Ectodermal cell (in vitro differentiated cells): Measurements from ENCODE around the gene SLC22A14.

Experiments
- H3K27ac ChIP-seq: 2 replicates; pipeline ENCODE4 v1.7.0; 2013; ENCODE audit warnings: mild to moderate bottlenecking, low read depth, low read length; ENCODE audit not compliant: insufficient read depth, poor library complexity, severe bottlenecking
- H3K27me3 ChIP-seq: 2 replicates; pipeline ENCODE4 v1.7.0; 2013; ENCODE audit warnings: mild to moderate bottlenecking, low read length; ENCODE audit not compliant: insufficient read depth, control insufficient read depth, poor library complexity, severe bottlenecking
- H3K36me3 ChIP-seq: one replicate; pipeline ENCODE4 v1.7.0; 2013; ENCODE audit warnings: low read length; ENCODE audit not compliant: control insufficient read depth, insufficient read depth
- H3K4me1 ChIP-seq: one replicate; pipeline ENCODE4 v1.7.0; 2013; ENCODE audit warnings: low read length; ENCODE audit not compliant: control insufficient read depth, insufficient read depth
- H3K4me3 ChIP-seq: 2 replicates; pipeline ENCODE4 v1.7.0; 2013; ENCODE audit warnings: low read depth, low read length, control low read depth; ENCODE audit not compliant: insufficient read depth
- H3K9me3 ChIP-seq: 2 replicates; pipeline ENCODE4 v1.7.0; 2013; ENCODE audit warnings: mild to moderate bottlenecking, low read length, moderate library complexity; ENCODE audit not compliant: control insufficient read depth
- WGBS, 2 experiments: methylation state at CpG; one replicate each; pipeline ENCODE4 v1.1.7; 2013; ENCODE audit warnings: missing lambda C conversion rate in 2 of 2; 5-methylcytosine and 5-hydroxymethylcytosine counted together

The SLC22A14 gene

DNA sequence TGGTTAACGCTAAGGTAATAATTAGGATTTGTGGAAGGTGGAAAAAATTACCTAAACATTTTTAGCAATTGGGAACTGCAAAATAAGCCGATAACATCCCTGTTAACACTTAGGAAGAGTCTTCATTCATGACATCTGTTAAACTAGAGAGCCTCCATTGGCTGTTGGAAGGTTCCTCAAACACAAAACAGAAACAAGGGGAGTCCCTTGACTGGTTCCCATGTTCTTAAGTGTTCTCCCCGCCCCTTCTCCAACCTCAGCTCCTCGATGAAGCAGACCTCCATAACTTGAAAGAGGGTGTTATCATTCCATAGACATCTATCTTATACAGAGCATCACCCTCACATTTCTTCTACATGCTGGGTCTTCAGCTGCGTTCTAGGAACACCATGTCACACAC is 14.0 kb upstream of the SLC22A14 start:
- Histone ChIP-seq H3K4me3 (no peak overlapping the region), H3K36me3 (no peaks in the 10 kb centered on the region), H3K4me1 (no peaks in the 10 kb centered on the region), H3K27me3 (no peaks in the 10 kb centered on the region), H3K9me3 (no peaks in the 10 kb centered on the region), H3K27ac (no peak overlapping the region)
- WGBS, 2 experiments = 81 to 93% methylated on average over 5 of the region's 5 CpGs

DNA sequence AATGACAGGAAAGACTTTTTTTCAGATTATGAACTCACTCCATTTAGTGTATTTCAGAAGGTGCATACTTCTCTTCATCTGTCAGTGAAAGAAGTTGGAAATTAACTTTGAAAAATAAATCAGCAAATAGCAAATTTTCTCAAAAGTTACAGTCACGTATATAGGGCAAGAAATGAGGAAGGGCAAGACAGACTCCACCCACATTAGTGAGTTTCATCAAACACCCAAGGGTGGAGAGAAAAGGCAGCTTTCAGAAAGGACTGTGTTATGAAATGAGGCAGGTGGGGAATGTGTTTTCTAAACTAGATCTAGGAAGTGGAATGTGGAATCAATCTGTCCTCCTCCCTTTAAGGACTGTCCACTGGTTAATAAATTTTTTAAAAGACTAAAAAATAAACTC is 13.6 kb upstream of the SLC22A14 start:
- Histone ChIP-seq H3K27me3 (no peaks in the 10 kb centered on the region), H3K27ac (no peak overlapping the region), H3K36me3 (no peaks in the 10 kb centered on the region), H3K9me3 (no peaks in the 10 kb centered on the region), H3K4me3 (no peak overlapping the region), H3K4me1 (no peaks in the 10 kb centered on the region)
- WGBS, 2 experiments = 80 to 94% methylated on average over 1 of the region's 1 CpG

DNA sequence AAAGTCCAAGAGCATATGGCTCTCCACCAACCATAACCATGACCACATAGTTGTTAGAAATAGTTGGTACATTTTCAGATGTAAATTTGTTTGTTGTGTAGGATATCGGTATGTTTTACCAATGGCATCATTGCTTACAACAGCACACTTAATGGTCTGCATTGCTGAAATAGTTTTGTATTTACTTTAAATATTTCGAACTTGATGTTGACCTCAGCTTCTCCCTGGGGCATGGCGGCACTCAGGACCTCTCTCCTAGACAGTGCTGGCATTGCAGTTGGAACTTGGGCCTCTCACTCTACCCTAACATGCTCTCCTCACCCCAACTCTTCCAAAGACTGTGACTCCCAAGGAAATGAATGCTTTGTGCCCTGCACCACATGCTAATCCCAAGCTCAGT is 11.5 kb upstream of the SLC22A14 start:
- Histone ChIP-seq H3K4me3 (no peak overlapping the region), H3K27ac (no peak overlapping the region), H3K9me3 (no peaks in the 10 kb centered on the region), H3K4me1 (no peaks in the 10 kb centered on the region), H3K27me3 (no peaks in the 10 kb centered on the region), H3K36me3 (no peaks in the 10 kb centered on the region)
- WGBS, 2 experiments = 85 to 94% methylated on average over 2 to 3 of the region's 3 CpGs

DNA sequence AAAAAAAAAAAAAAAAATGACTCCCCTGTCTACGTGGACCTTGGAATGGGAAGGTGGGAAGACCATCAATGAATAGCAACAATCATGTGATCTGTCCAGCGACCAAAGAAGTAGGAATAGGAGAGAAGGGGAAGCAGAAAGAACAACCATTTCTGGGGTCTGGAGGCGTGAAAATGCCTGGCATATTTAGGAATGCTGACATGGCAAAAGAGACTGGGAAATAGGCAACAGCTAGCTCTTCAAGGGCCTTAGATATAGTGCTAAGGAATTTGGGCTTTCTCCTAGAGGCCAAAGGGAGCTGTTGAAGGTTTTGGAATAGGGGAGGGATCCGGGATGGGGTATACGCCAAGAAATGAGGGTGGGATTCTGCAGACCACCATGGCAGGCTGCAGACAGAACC is 10.5 kb upstream of the SLC22A14 start:
- Histone ChIP-seq H3K9me3 (no peaks in the 10 kb centered on the region), H3K36me3 (no peaks in the 10 kb centered on the region), H3K4me3 (no peak overlapping the region), H3K4me1 (no peaks in the 10 kb centered on the region), H3K27ac (no peak overlapping the region), H3K27me3 (no peaks in the 10 kb centered on the region)
- WGBS, 2 experiments = 94 to 95% methylated on average over 5 of the region's 5 CpGs

DNA sequence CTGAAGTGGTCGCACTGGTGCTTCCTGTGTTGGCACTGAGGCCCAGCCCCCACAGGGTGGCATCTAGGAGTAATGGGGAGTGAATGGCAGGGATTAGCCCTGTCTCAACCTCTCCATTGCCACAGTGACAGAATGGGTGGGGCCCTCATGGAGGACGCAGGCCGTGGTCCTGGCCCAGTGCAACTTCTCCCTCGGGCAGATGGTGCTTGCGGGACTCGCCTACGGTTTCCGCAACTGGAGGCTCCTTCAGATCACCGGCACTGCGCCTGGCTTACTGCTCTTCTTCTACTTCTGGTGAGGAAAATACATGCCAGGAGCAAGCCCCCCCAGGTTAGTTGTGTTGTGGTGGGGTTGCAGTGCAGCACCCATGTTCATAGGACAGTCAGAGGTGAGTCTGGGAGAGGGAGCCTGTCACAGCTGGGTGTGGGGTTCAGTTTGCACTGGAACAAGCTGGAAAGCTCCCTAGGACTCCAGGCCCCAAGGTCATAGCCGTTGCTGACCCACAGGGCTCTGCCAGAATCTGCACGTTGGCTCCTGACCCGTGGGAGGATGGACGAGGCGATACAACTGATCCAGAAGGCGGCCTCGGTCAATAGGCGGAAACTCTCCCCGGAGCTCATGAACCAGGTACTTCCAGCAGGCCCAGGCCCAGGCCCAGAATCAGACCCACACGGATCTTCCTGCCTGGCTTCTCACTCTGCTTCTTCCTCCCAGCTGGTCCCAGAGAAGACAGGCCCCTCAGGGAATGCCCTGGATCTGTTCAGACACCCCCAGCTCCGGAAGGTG is 7.0 kb upstream of the SLC22A14 start:
- Histone ChIP-seq H3K9me3 (no peaks in the 10 kb centered on the region), H3K27ac (no peak overlapping the region), H3K4me1 (no peaks in the 10 kb centered on the region), H3K36me3 (no peaks in the 10 kb centered on the region), H3K4me3 (no peak overlapping the region), H3K27me3 (no peaks in the 10 kb centered on the region)
- WGBS, 2 experiments = 95 to 96% methylated on average over 21 of the region's 21 CpGs

DNA sequence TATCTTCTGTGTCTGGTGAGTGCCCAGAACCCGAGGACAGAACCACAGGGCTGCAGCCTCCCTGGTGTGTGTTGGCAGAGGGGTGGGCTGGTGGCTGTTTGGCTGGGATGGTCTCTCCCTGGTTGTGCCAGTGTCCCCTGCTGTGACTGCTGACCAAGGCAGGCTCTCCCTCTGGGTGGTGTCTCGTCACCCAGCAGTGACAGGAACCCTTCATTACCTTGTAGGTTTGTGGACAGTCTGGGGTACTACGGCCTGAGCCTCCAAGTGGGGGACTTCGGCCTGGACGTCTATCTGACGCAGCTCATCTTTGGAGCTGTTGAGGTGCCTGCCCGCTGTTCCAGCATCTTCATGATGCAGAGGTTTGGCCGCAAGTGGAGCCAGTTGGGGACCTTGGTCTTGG is 6.4 kb upstream of the SLC22A14 start:
- Histone ChIP-seq H3K4me1 (no peaks in the 10 kb centered on the region), H3K9me3 (no peaks in the 10 kb centered on the region), H3K36me3 (no peaks in the 10 kb centered on the region), H3K4me3 (no peak overlapping the region), H3K27ac (no peak overlapping the region), H3K27me3 (no peaks in the 10 kb centered on the region)
- 95% methylated on average over 8 of the region's 8 CpGs for WGBS, 2 experiments

DNA sequence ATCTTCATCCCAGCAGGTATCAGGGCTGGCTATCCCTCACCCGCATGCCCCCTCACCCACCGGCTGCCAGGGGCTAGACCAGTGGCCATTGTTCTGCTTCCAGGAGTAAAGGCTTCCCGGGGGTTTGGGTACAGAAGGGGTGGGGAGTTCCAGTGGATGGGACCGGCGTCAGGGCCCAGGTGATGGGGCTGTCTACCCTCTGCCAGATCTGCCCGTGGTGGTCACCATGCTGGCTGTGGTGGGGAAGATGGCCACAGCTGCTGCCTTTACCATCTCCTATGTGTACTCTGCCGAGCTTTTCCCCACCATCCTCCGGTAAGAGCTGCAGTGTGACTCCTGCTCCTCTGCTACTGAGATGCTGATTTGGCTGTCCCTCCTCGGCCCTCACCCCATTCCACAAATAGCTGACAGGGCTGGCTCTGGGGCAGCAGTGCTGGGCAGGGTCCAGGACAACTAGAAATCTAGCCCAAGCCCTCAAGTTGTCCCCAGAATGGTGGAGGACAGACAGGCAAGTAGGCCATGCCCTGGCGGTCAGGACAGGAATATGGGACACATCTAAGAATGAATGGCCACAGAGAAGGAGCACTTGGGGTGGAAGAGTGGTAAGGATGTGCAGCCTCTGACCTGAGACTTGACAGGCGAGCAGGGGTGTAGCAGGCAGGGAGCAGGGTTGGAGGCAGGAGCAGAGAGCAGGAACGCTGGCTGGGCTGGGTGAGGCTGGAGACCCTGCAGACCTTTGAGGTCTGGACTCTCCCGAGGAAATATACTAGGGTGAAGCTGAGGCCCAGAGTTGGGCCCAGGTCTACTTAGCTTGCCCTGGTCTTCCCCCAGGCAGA is 5.8 kb upstream of the SLC22A14 start:
- Histone ChIP-seq H3K4me1 (no peaks in the 10 kb centered on the region), H3K9me3 (no peaks in the 10 kb centered on the region), H3K27me3 (no peaks in the 10 kb centered on the region), H3K36me3 (no peaks in the 10 kb centered on the region), H3K4me3 (no peak overlapping the region), H3K27ac (no peak overlapping the region)
- 94 to 95% methylated on average over 13 of the region's 13 CpGs for WGBS, 2 experiments

DNA sequence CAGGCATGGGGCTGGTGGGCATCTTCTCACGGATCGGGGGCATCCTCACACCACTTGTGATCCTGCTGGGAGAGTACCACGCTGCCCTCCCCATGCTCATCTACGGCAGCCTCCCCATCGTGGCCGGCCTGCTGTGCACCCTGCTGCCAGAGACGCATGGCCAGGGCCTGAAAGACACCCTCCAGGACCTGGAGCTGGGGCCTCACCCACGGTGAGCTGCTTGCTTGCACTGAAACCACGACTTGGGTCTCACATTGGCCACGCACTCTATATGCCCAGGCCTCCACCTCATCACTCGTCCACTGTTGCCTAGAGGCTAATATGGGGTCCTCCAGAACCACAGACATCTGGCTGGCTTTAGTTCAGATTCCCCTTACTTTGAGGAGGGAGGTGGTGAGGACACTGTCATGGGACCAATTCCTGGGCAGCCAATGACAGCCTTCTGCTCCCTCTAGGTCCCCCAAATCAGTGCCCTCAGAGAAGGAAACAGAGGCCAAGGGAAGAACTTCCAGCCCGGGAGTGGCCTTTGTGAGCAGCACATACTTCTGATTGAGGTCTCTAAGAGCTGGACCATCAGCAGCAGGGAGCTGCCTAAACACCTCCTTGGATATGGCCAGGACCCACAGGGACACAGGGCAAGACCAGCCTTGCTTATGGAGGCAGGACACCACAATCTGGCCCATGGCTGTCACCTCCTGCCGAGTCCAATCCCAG is 5.0 kb upstream of the SLC22A14 start:
- no peak overlapping the region for H3K27ac ChIP-seq
- H3K4me3 ChIP-seq = no peak overlapping the region
- no peaks in the 10 kb centered on the region for H3K9me3 ChIP-seq
- H3K4me1 ChIP-seq = no peaks in the 10 kb centered on the region
- 94 to 95% methylated on average over 13 of the region's 13 CpGs for WGBS, 2 experiments
- no peaks in the 10 kb centered on the region for H3K27me3 ChIP-seq
- H3K36me3 ChIP-seq = no peaks in the 10 kb centered on the region

DNA sequence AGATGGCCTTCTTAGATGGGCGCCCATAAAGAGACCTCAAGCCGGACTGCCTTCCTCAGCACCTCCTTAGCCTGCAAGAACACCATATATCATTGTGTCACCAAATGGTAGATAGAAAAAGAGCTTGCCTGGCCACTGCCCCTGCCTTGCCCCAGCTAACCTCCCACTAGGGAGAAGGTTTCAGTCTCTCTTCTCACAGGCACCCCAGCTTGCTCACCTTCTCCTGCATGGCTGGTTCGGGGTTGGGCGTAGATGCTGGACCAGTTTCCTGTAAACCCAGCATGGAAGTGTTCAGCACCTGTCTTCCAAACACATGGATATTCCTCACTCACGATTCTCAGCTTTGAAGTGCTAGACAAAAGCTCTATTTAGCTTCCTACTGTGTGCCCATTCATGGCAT is 3.3 kb upstream of the SLC22A14 start:
- no peaks in the 10 kb centered on the region for H3K36me3 ChIP-seq
- 87 to 89% methylated on average over 5 of the region's 5 CpGs for WGBS, 2 experiments
- no peaks in the 10 kb centered on the region for H3K27me3 ChIP-seq
- H3K4me3 ChIP-seq = no peak overlapping the region
- no peaks in the 10 kb centered on the region for H3K4me1 ChIP-seq
- H3K9me3 ChIP-seq = no peaks in the 10 kb centered on the region
- no peak overlapping the region for H3K27ac ChIP-seq
